HG03135 (cell line): Measurements from ENCODE around the gene ANKS3.

Source experiments
- ATAC-seq: cut with Tn5 transposase; IDR thresholded peaks from one replicate; pipeline ENCODE4 v1.9.1; 2021; ENCODE audit warnings: mild to moderate bottlenecking, moderate library complexity; ENCODE audit not compliant: unreplicated experiment

ANKS3 gene

GRCh38 chr16:4728676-4729075 lies 5.4 kb downstream of the ANKS3 start:
- no peak for ATAC-seq

- no peak for ATAC-seq
These were observed 7.5 kb downstream of the ANKS3 start for GRCh38 chr16:4726616-4727015.

GRCh38 chr16:4724661-4725270 lies 9.3 kb downstream of the ANKS3 start:
- no peak for ATAC-seq

GRCh38 chr16:4723071-4723767 lies 10.9 kb downstream of the ANKS3 start:
- no peak for ATAC-seq

GRCh38 chr16:4718466-4718865 lies 15.6 kb downstream of the ANKS3 start:
- no peak for ATAC-seq

- no peak for ATAC-seq
These were observed 19.1 kb downstream of the ANKS3 start for GRCh38 chr16:4714996-4715395.

- ATAC-seq = no peak
These were observed 20.2 kb downstream of the ANKS3 start for GRCh38 chr16:4713663-4714501.

- no peak for ATAC-seq
These were observed 24.6 kb downstream of the ANKS3 start for GRCh38 chr16:4709481-4709880.

- no peak for ATAC-seq
These were observed 27.2 kb downstream of the ANKS3 start for GRCh38 chr16:4706871-4707270.

GRCh38 chr16:4704913-4705312 lies 29.2 kb downstream of the ANKS3 start:
- no peak for ATAC-seq

- no peak for ATAC-seq
These were observed 29.6 kb downstream of the ANKS3 start for GRCh38 chr16:4704491-4704890.

- no peak for ATAC-seq
These were observed 30.2 kb downstream of the ANKS3 start for GRCh38 chr16:4703906-4704305.

- ATAC-seq = no peak
These were observed 31.6 kb downstream of the ANKS3 start for GRCh38 chr16:4702466-4702808.

GRCh38 chr16:4701791-4702465 lies 32.1 kb downstream of the ANKS3 start:
- ATAC-seq = no peak

- no peak for ATAC-seq
These were observed 32.9 kb downstream of the ANKS3 start for GRCh38 chr16:4700997-4701743.

GRCh38 chr16:4700380-4700996 lies 33.6 kb downstream of the ANKS3 start:
- no peak for ATAC-seq

GRCh38 chr16:4699046-4699556 lies 35.0 kb downstream of the ANKS3 start:
- ATAC-seq = no peak

GRCh38 chr16:4698321-4699045 lies 35.6 kb downstream of the ANKS3 start:
- no peak for ATAC-seq

GRCh38 chr16:4697848-4698291 lies 36.2 kb downstream of the ANKS3 start:
- no peak for ATAC-seq
